ENCODE results near the gene TMCO6. TPM values are rescaled to one million over a fixed set of nuclear protein-coding genes. Genes with fewer than 3 reads are reported as not detected.

TMCO6 gene
- total and polyA plus RNA-seq, 2 of the 8 experiments (the other 6 are each of a cell fraction or from before 2014, with no cell fraction given), result 29.0 to 40.9 TPM

- Histone ChIP-seq H3K9ac (replicated peaks in 1 of 4; ENCODE audit: extremely low read depth in 1 of 4, low read depth in 3 of 4, low read length in 3 of 4) (no peak overlapping the region), H2AK5ac (ENCODE audit: low read depth, low read length) (no peak overlapping the region), H3K4me2 (ENCODE audit: insufficient read depth in 1 of 2, low read depth in 2 of 2, low read length in 2 of 2) (no peak overlapping the region), H3K4me1 (replicated peaks in 1 of 4; ENCODE audit: control insufficient read depth in 3 of 4, insufficient read depth in 4 of 4, low read length in 3 of 4) (no peaks in the 10 kb centered on the region), H3K4me3 (ENCODE audit: extremely low read depth in 1 of 4, insufficient read depth in 2 of 4, low read depth in 3 of 4, low read length in 4 of 4) (no peak overlapping the region), H3K23me2 (ENCODE audit: low read depth, low read length) (no peaks in the 10 kb centered on the region), H3K9me3 (ENCODE audit: insufficient read depth in 2 of 2, low read depth in 1 of 2, low read length in 1 of 2) (peaks cover 6 to 8% of the 10 kb centered on the region in 2 experiments; a peak in 2 of 4 replicates), H2BK120ac (replicated peaks; ENCODE audit: low read depth, low read length) (no peak overlapping the region), H3K27ac (ENCODE audit: low read depth, low read length) (no peak overlapping the region), H4K5ac (ENCODE audit: insufficient read length, low read depth, low read length) (no peak overlapping the region), H3K18ac (ENCODE audit: extremely low read depth, low read length) (no peak overlapping the region), H2BK12ac (ENCODE audit: low read depth, low read length) (no peak overlapping the region), H3K23ac (ENCODE audit: insufficient read length) (no peak overlapping the region), H3K79me2 (ENCODE audit: control insufficient read depth in 1 of 2, insufficient read depth in 2 of 2, low read length in 2 of 2) (no peaks in the 10 kb centered on the region), H2BK5ac (ENCODE audit: low read depth, low read length) (no peak overlapping the region), H4K8ac (ENCODE audit: extremely low read depth, insufficient read depth, low read length) (no peak overlapping the region), H2BK20ac (ENCODE audit: low read length) (no peak overlapping the region), H3K27me3 (replicated peaks in 1 of 4; ENCODE audit: control insufficient read depth in 3 of 4, extremely low read depth in 1 of 4, insufficient read depth in 3 of 4, low read length in 3 of 4) (no peaks in the 10 kb centered on the region), H4K91ac (replicated peaks; ENCODE audit: insufficient read length, low read length) (no peak overlapping the region), H2BK15ac (ENCODE audit: low read length) (no peak overlapping the region), H3K14ac (ENCODE audit: insufficient read length) (no peak overlapping the region), H3K36me3 (ENCODE audit: control insufficient read depth in 2 of 4, insufficient read depth in 4 of 4, low read length in 3 of 4) (no peaks in the 10 kb centered on the region), H4K20me1 (replicated peaks in 1 of 2; ENCODE audit: control insufficient read depth in 1 of 2, insufficient read depth in 2 of 2, low read length in 2 of 2) (no peaks in the 10 kb centered on the region), H3K4ac (replicated peaks; ENCODE audit: insufficient read length, low read depth, low read length) (no peak overlapping the region), H2AFZ (ENCODE audit: low read length) (no peak overlapping the region), H3K56ac (replicated peaks; ENCODE audit: insufficient read length, low read depth, low read length) (no peak overlapping the region), H3K79me1 (ENCODE audit: low read depth, low read length) (no peaks in the 10 kb centered on the region)
- ChIA-PET POLR2A (ENCODE audit: partially characterized antibody) (no interaction called here), CTCF (ENCODE audit: partially characterized antibody) (no interaction called here)
- TF ChIP-seq TCF12 (IDR thresholded peaks at IDR 0.05; ENCODE audit: low read depth, low read length), result no peak
- no peak for TF ChIP-seq EGR1 (IDR thresholded peaks at IDR 0.05; ENCODE audit: borderline replicate concordance, low read depth, low read length)
- no peak for TF ChIP-seq ATF3 (IDR thresholded peaks at IDR 0.05; ENCODE audit: insufficient read depth, low read depth, low read length)
- TF ChIP-seq TAF7 (optimal IDR thresholded peaks at IDR 0.05; ENCODE audit: borderline replicate concordance, low read depth, low read length), result no peak
- no peak for TF ChIP-seq CHD1 (IDR thresholded peaks at IDR 0.05; ENCODE audit: low read depth, low read length)
- no peak for TF ChIP-seq SP1 (IDR thresholded peaks at IDR 0.05; ENCODE audit: low read depth, low read length)
- TF ChIP-seq SIN3A (conservative IDR thresholded peaks at IDR 0.05 in 1 of 2, IDR thresholded peaks at IDR 0.05 in 1 of 2; ENCODE audit: low read depth in 1 of 2, low read length in 2 of 2), result no peak
- no peak for TF ChIP-seq ASH2L (IDR thresholded peaks at IDR 0.05; ENCODE audit: low read length)
- no peak for TF ChIP-seq RFX5 (IDR thresholded peaks at IDR 0.05; ENCODE audit: borderline replicate concordance, low read depth, low read length)
- no peak for TF ChIP-seq SRF (IDR thresholded peaks at IDR 0.05; ENCODE audit: low read depth, low read length)
- no peak for TF ChIP-seq PHF8 (conservative IDR thresholded peaks at IDR 0.05; ENCODE audit: low read depth, low read length)
- TF ChIP-seq KDM4A (IDR thresholded peaks at IDR 0.05; ENCODE audit: low read depth, low read length, severe bottlenecking), result no peak
- DNase-seq (ENCODE audit: low read depth in 1 of 2, low spot score in 2 of 2), result no peak
- no peak for FAIRE-seq
- WGBS, 2 experiments (ENCODE audit: extremely low coverage in 1 of 2, insufficient coverage in 1 of 2, insufficient read length in 1 of 2, insufficient replicate concordance in 2 of 2, low coverage in 1 of 2, low lambda C conversion rate in 2 of 2, missing lambda C conversion rate in 1 of 2), result 89% methylated on average over 2 of the region's 2 CpGs; no CpG with 5 or more reads in 1 of the 2 experiments
These were observed 32.2 kb upstream of the TMCO6 start for GRCh38 chr5:140607031-140607430.

Measured in H1 (cell line).